Astrocyte (in vitro differentiated cells and primary cell): ENCODE results near the gene SAE1.

Experiments
- EZH2 ChIP-seq: IDR thresholded peaks from 2 replicates; pipeline ENCODE4 v1.6.1; 2012; ENCODE audit warnings: mild to moderate bottlenecking, low read length, inconsistent platforms; ENCODE audit not compliant: insufficient read depth
- TF ChIP-seq, protein P1 (sequence below): IDR thresholded peaks from 2 replicates; pipeline ENCODE4 v1.5.1; 2011; ENCODE audit warnings: low read depth, mild to moderate bottlenecking, inconsistent platforms, low read length, moderate library complexity; ENCODE audit not compliant: insufficient read depth

DNA sequence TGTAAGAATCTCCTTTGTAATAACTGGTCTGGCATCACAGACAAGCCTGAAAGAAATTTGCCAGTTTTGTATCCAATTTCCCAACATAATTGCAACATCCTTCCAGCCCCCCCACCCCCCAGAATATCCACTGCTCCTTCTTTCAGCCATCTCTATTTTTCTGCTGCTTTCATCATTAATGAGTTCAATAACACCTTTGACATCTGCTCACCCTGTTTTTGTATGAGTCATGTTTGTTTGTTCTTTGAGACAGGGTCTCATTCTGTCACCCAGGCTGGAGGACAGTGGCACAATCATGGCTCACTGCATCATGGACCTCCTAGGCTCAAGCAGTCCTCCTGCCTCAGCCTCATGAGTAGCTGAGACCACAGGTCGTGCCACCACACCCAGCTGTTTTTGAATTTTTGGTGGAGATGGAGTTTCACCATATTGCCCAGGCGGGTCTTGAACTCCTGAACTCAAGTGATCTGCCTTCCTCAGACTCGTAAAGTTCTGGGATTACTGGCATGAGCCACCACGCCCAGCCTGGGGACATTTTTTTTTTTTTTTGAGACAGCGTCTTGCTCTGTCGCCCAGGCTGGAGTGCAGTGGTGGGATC, 10.1 kb upstream of the SAE1 start:
- TF ChIP-seq, protein P1, sequence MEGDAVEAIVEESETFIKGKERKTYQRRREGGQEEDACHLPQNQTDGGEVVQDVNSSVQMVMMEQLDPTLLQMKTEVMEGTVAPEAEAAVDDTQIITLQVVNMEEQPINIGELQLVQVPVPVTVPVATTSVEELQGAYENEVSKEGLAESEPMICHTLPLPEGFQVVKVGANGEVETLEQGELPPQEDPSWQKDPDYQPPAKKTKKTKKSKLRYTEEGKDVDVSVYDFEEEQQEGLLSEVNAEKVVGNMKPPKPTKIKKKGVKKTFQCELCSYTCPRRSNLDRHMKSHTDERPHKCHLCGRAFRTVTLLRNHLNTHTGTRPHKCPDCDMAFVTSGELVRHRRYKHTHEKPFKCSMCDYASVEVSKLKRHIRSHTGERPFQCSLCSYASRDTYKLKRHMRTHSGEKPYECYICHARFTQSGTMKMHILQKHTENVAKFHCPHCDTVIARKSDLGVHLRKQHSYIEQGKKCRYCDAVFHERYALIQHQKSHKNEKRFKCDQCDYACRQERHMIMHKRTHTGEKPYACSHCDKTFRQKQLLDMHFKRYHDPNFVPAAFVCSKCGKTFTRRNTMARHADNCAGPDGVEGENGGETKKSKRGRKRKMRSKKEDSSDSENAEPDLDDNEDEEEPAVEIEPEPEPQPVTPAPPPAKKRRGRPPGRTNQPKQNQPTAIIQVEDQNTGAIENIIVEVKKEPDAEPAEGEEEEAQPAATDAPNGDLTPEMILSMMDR = no peak
- TF ChIP-seq EZH2 = no peak
